Keratinocyte (primary cell): ENCODE results near the gene HSPE1. TPM values are rescaled to one million over a fixed set of nuclear protein-coding genes. Genes with fewer than 3 reads are reported as not detected.
A peak's percentile ranks its signal among the peaks of the same experiment; 100 is the strongest.

ENCODE experiments used
- DNase-seq: peaks from one replicate; pipeline ENCODE4 v3.0.0-alpha.2; 2011; ENCODE audit warnings: low read depth, missing footprints, low spot score
- FAIRE-seq: peaks from 2 replicates; lab custom pipeline; 2011; peaks lifted over from hg19 to GRCh38; lab: Jason Lieb, UNC
- H2AFZ ChIP-seq: 2 replicates; pipeline ENCODE4 v1.6.0; 2012; ENCODE audit warnings: low read length, control low read depth, inconsistent platforms; ENCODE audit not compliant: control insufficient read depth
- H3K27ac ChIP-seq: 2 replicates; pipeline ENCODE4 v1.5.1; 2011; ENCODE audit warnings: low read length; ENCODE audit not compliant: control insufficient read depth, insufficient read depth
- H3K27me3 ChIP-seq: 3 replicates; pipeline ENCODE4 v1.6.0; 2011; ENCODE audit warnings: low read length; ENCODE audit not compliant: control insufficient read depth, insufficient read depth; ENCODE audit errors: extremely low read depth
- H3K36me3 ChIP-seq, 2 experiments: 2 replicates in 1 of 2; 3 replicates in 1 of 2; pipeline ENCODE4 v1.5.1; 2011; ENCODE audit warnings: low read length in 2 of 2, mild to moderate bottlenecking in 1 of 2; ENCODE audit not compliant: control insufficient read depth in 2 of 2, insufficient read depth in 2 of 2; ENCODE audit errors: extremely low read depth in 1 of 2
- H3K4me1 ChIP-seq: 3 replicates; pipeline ENCODE4 v1.5.1; 2011; ENCODE audit warnings: low read length; ENCODE audit not compliant: control insufficient read depth, insufficient read depth; ENCODE audit errors: extremely low read depth
- H3K4me2 ChIP-seq: 3 replicates; pipeline ENCODE4 v1.6.0; 2011; ENCODE audit warnings: low read depth, low read length; ENCODE audit not compliant: control insufficient read depth, insufficient read depth; ENCODE audit errors: extremely low read depth
- H3K4me3 ChIP-seq, 3 experiments: fragments of 200-600 bp in 1 of 3; sonication (generic) in 1 of 3; 2 replicates in 2 of 3; 3 replicates in 1 of 3; pipeline ENCODE4 v1.5.1; 2011 to 2016; ENCODE audit warnings: low read length in 3 of 3, mild to moderate bottlenecking in 3 of 3, control low read depth in 2 of 3, inconsistent platforms in 1 of 3, low read depth in 1 of 3, mixed read lengths in 1 of 3, mixed run types in 1 of 3, moderate library complexity in 1 of 3; ENCODE audit not compliant: control insufficient read depth in 2 of 3, insufficient read depth in 2 of 3; ENCODE audit errors: extremely low read depth in 1 of 3
- H3K79me2 ChIP-seq: 2 replicates; pipeline ENCODE4 v1.6.0; 2012; ENCODE audit warnings: low read length; ENCODE audit not compliant: control insufficient read depth, insufficient read depth
- H3K9ac ChIP-seq: 3 replicates; pipeline ENCODE4 v1.6.0; 2011; ENCODE audit warnings: low read length; ENCODE audit not compliant: control insufficient read depth, insufficient read depth; ENCODE audit errors: extremely low read depth
- H3K9me1 ChIP-seq: 3 replicates; pipeline ENCODE4 v1.6.0; 2011; ENCODE audit warnings: low read length; ENCODE audit not compliant: control insufficient read depth, insufficient read depth; ENCODE audit errors: extremely low read depth
- H3K9me3 ChIP-seq: 2 replicates; pipeline ENCODE4 v1.5.1; 2012; ENCODE audit warnings: low read depth, low read length; ENCODE audit not compliant: control insufficient read depth
- H4K20me1 ChIP-seq: 3 replicates; pipeline ENCODE4 v1.6.0; 2011; ENCODE audit warnings: low read length; ENCODE audit not compliant: control insufficient read depth, insufficient read depth; ENCODE audit errors: extremely low read depth
- EZH2 ChIP-seq: IDR thresholded peaks from one replicate; pipeline ENCODE4 v1.6.1; 2012; ENCODE audit warnings: inconsistent platforms, mild to moderate bottlenecking, low read length, moderate library complexity
- dilution Hi-C: fragments of 300-500 bp; cut with MboI; formaldehyde crosslinking; loops from one replicate; pipeline ENCODE4 v1.7.0; 2020; ENCODE audit warnings: low sequenced_read_pairs; ENCODE audit not compliant: extremely low pct_ligation_motif_present
- polyA plus RNA-seq, 5 experiments: library from polyadenylated mRNA; depleted of rRNA in 3 of 5; stranded (reverse) in 3 of 5; stranded (forward) in 1 of 5; unstranded in 1 of 5; fragments of >200 nt; gene quantifications; 1 replicate in 1 of 5; 2 replicates in 3 of 5; 3 replicates in 1 of 5; pipeline versions ENCODE4 v1.2.1 to v1.2.3, GENCODE V29; 2011 to 2012; ENCODE audit warnings: missing spikeins in 2 of 5, low read depth in 1 of 5, low replicate concordance in 1 of 5
- TF ChIP-seq, protein P1 (sequence below), 3 experiments: IDR thresholded peaks in 1 of 3; conservative IDR thresholded peaks in 1 of 3; optimal IDR thresholded peaks in 1 of 3; 2 replicates in 2 of 3; 3 replicates in 1 of 3; pipeline versions ENCODE3 to v1.5.1; 2011; ENCODE audit warnings: low read length in 3 of 3, mild to moderate bottlenecking in 3 of 3, moderate library complexity in 2 of 3, control low read depth in 1 of 3, inconsistent platforms in 1 of 3; ENCODE audit not compliant: insufficient read depth in 2 of 3; ENCODE audit errors: extremely low read depth in 1 of 3

The HSPE1 gene
- polyA plus RNA-seq, 1 donor (not counting 4 experiments of a cell fraction or from before 2014, with no cell fraction given), result 277 TPM

DNA sequence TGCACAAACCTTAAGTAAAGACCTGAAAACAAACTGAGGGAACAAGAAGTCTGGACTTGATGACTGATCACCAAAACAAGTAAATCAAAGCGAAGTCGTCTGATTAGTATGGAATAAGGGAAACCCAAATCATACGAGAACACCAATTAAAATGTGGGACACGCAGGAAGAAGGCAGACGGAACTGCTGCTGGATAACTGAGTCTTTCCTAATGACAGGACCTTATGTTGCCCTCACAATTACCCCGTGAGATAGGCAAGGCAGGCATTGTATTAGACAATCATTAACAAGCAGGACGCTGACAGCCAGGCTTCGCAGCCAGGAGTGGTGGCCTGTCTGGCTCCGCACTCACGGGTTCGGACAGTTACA is 47.4 kb upstream of the HSPE1 start:
- Histone ChIP-seq H4K20me1 (peaks cover 6% of the 10 kb centered on the region), H3K4me1 (peaks cover 9% of the 10 kb centered on the region), H3K9me1 (no peaks in the 10 kb centered on the region), H3K79me2 (peaks cover 40% of the 10 kb centered on the region), H3K4me3 (peak overlapping the region; percentile 84 to 97 (median 86)), H3K9me3 (no peaks in the 10 kb centered on the region), H2AFZ (peak overlapping the region; percentile 41), H3K36me3 (peaks cover 1 to 6% of the 10 kb centered on the region in 2 experiments), H3K9ac (peak overlapping the region; percentile 100), H3K27ac (peak overlapping the region; percentile 100), H3K4me2 (peak overlapping the region; percentile 80), H3K27me3 (no peaks in the 10 kb centered on the region)
- dilution Hi-C loops, result no loop called here
- FAIRE-seq (no peak), DNase-seq (no peak)
- TF ChIP-seq, protein P1, sequence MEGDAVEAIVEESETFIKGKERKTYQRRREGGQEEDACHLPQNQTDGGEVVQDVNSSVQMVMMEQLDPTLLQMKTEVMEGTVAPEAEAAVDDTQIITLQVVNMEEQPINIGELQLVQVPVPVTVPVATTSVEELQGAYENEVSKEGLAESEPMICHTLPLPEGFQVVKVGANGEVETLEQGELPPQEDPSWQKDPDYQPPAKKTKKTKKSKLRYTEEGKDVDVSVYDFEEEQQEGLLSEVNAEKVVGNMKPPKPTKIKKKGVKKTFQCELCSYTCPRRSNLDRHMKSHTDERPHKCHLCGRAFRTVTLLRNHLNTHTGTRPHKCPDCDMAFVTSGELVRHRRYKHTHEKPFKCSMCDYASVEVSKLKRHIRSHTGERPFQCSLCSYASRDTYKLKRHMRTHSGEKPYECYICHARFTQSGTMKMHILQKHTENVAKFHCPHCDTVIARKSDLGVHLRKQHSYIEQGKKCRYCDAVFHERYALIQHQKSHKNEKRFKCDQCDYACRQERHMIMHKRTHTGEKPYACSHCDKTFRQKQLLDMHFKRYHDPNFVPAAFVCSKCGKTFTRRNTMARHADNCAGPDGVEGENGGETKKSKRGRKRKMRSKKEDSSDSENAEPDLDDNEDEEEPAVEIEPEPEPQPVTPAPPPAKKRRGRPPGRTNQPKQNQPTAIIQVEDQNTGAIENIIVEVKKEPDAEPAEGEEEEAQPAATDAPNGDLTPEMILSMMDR (optimal IDR thresholded peaks at IDR 0.05 in 1 of 3, IDR thresholded peaks at IDR 0.05 in 1 of 3, conservative IDR thresholded peaks at IDR 0.05 in 1 of 3; ENCODE audit: extremely low read depth in 1 of 3, insufficient read depth in 2 of 3, low read length in 3 of 3), result no peak

DNA sequence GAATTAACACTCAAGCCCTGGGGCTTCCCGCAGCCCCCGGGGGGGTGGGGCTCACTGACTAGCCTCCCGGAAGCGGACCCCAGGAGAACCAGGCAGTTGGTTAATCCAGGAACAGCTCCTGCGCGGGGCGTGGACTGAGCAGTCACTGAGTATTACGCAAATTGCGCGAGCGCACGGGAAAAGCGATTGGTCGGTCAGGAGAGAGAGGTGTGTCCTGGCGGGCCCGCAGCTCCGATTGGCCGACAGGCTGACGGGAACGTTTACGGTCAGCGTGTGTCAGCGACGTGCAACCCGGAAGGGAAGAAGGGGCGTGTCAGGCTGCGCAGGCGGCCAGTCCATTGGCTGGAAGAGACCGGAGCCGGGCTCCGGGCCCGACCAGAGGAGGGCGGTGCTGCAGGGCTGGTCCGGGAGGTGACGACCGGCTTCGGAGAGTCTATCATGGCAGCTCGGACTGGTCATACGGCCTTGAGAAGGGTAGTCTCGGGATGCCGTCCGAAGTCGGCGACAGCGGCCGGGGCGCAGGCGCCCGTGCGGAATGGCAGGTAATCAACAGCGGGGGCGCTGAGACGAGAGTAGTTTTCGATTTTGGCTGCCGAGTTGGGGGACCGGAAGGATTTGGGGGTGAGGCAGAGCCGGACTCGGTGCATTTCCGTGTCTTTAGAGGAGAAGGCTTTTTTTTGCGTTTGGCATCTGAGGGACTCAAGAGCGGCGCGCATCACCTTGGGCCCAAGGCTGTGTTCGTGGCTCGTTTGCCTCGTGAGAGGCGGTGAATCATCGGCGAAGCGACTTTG is 46.9 kb upstream of the HSPE1 start, which contains the start of gene COQ10B:
COQ10B (plus strand) TSS at position 430 of the 791 bp plus-strand sequence; CDS start at position 439, 9 bp downstream.
- Histone ChIP-seq H3K4me1 (peaks cover 9% of the 10 kb centered on the region), H3K9me1 (no peaks in the 10 kb centered on the region), H3K27ac (peak within 1 kb of the TSS; percentile 100), H3K36me3 (peaks cover 1 to 6% of the 10 kb centered on the region in 2 experiments), H3K9me3 (no peaks in the 10 kb centered on the region), H3K9ac (peak within 1 kb of the TSS; percentile 100), H3K27me3 (no peaks in the 10 kb centered on the region), H3K4me3 (peak within 1 kb of the TSS; percentile 84 to 97 (median 86)), H2AFZ (peak within 1 kb of the TSS; percentile 89), H3K4me2 (peak within 1 kb of the TSS; percentile 80), H4K20me1 (peaks cover 6% of the 10 kb centered on the region), H3K79me2 (peaks cover 46% of the 10 kb centered on the region)
- dilution Hi-C loops, result no loop called here
- FAIRE-seq (peak; percentile 56), DNase-seq (peak; percentile 94)
- TF ChIP-seq, protein P1 (optimal IDR thresholded peaks at IDR 0.05 in 1 of 3, IDR thresholded peaks at IDR 0.05 in 1 of 3, conservative IDR thresholded peaks at IDR 0.05 in 1 of 3; ENCODE audit: extremely low read depth in 1 of 3, insufficient read depth in 2 of 3, low read length in 3 of 3), result peak in 2 of 3 experiments; percentile 17 to 47
- TF ChIP-seq EZH2, result no peak
